HG02571 (cell line): Measurements from ENCODE around the gene LIX1.
"Not testable (repeated sequence)": the region's sequence is repeated elsewhere in the genome, so short reads cannot be mapped to it uniquely, and the experiment has no call there.

Experiments
- ATAC-seq: cut with Tn5 transposase; IDR thresholded peaks from one replicate; pipeline ENCODE4 v1.9.1; 2021; ENCODE audit warnings: mild to moderate bottlenecking, moderate library complexity; ENCODE audit not compliant: unreplicated experiment

Gene LIX1

DNA sequence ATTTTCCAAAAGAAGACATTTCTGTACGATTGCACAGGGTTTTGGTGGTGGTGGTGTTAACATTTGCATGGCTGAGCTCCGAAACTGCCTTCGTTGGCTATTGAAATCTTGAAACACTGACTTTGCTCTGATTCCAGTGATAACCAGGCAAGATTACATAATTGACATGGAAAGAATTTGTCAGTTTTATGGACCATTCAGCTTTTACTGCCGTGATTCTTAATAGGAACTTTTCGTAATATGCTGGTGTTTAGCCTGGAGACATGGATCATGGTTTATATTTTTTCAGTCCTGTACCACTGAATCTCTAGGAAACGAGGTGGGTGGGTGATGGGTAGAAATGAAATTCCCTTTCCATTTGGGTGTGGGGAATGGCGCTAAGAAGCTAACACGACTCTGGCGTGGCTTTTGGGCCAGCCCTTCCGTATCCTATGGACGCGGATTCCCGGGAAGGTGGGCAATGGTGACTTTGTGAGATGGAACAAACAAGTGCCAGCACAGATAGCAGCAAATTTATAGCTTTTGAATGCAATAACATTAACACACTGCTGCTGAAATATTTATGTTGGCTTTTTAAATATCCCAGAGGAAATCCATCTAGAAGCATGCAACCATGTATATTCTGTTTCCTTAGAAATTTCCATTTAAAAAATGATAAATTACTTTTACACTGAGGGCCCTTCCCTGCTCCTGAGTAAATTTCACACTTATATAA lies 36.8 kb downstream of the LIX1 start:
- no peak for ATAC-seq

DNA sequence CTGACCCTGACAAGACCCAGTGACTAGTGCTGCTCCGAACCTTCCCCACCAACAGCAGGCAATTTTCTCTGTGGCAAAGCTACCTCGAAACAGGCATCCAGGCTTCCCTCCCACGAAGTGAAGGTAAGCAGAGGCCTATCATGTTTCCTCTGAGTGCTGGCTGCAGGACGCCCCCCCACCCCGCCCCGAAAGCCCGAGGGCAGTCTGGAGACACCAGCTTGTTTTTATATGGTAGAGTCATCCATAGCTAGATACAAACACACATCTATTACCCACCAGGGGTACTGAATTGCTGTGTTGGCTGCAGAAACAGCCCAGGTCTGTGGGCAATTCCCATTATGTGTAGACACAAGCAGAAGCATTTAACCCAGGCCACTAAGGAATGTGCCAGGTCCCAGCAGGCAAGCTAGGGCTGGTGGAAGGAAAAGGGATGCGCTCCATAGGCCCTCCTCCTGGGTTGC lies 40.4 kb downstream of the LIX1 start:
- ATAC-seq, result no peak

DNA sequence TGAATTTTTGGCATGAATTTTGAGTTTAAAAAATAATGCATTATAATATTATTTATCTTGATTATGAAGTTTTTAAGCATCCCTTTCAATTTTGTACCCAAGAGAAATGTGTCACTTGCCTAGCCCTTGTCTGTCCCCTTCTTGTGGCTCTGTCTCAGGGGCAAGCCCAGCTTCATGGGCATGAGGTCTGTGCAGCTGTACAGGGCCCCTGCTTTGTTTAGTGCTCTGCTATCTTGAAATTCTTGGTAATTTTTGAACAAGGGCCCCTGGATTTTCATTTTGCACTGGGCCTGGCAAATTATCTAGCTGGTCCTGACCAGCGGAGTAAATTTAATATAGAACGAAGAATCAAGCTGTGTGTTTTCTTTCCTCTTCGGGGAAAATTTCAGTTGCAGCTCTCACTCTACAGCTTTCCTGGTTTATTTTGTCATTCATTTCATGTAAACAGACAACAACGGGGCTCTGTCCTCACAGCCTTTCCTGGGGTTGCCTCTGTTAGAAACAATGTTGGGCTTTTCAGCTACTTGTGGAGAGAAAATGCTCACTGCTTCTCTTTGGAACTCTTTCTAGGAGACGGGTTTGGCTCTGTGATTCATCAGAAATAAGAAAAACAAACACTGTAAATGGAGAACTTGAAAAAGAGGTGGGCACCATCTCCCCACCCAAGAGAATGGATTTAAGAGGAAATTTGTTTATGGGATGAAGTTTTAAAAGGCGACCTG lies 41.1 kb downstream of the LIX1 start:
- ATAC-seq, result no peak

DNA sequence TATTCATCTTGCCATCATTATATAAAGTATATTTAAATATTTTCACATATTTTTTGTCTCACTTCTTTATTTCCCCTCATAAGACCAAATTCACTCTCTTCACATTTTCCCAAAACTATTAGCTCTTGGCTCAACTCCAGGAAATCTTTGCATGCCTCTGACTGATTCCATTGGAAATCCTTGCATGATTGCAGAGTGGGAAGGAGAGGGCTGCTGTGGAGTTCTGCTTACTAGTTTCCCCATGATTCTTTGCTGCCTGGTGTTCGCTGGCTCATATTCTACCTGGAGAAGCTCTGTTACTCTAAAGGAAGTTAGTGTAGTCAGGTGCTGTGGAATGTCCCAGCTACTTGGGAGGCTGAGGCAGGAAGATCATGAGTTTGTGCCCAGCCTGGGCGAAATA lies 41.9 kb downstream of the LIX1 start:
- no peak for ATAC-seq

DNA sequence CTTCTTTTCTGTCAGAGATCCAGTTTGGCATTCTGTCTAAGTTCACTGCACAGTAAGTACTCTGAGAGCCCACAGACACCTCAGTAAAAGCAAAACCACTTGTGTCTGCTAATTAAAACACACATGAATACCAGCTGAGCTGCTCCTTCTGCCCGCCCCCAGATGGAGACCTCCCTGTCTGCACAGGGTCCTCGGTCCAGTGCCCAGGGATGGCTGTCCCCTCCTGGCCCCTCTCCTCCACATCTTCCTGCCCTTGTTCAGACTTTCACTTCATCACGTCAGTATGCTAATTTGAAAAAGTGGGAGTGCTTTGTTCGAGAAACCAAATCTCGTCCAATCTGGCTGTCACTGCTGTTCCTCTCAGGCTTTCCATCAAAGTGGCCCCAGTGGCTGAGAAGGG lies 43.5 kb downstream of the LIX1 start:
- ATAC-seq, result no peak

DNA sequence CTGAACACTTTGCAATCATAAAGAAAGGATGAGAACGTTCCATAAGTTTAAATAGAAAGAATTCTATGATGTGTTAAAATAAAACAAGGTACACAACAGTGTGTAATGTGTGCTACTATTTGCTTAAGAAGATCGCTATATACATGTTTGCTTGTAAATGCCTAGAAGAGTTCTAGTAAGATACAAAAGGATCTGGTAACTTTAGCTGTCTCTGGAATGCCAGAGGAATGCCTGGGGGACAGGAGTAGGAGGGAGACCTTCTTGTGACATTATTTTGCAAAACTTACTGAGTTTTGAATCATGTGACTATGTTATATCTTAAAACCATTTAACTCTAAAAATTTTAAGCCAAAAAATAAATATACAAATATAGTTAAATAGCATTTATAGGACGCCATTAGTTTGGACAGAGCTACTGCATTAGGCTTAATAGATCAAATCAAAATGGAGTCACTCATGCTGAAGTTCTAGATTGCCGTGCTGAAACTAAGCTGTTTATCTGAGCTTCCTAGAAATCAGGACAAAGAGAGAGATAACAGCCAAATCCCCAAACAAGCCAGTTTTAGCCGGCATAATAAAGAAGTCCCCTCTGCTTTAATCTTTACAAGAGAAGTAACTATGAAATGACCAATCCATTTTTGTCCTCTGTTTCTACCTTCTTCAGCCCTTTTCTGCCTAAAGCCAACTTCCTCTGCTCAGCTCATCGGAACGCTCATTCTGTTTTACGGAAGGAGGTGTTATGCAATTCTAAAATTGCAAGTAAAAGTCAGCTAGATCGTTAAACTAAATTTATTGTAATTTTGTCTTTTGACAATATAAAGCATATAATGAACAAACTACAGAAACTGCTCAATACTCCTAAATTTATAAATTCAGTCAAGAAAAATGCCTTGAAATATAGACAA lies 44.8 kb downstream of the LIX1 start:
- ATAC-seq, result no peak

DNA sequence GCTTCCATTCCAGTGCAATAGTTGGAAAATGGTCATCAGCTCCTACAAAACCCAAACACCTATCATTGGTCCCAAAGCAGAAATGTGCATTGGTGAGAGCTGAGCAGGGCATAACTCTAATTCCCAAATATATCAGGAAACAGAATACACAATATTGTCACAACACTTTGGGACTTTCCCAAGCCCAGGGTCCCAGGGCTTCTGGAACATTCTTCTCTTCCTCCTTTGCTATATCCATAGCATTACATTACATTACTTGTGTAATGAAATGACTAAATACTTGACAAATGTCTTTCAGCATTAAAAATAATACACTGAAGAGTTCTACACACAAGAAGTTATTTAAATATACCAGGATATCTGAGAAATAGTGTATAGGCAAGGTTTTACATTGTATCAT lies 45.6 kb downstream of the LIX1 start:
- ATAC-seq, result no peak

DNA sequence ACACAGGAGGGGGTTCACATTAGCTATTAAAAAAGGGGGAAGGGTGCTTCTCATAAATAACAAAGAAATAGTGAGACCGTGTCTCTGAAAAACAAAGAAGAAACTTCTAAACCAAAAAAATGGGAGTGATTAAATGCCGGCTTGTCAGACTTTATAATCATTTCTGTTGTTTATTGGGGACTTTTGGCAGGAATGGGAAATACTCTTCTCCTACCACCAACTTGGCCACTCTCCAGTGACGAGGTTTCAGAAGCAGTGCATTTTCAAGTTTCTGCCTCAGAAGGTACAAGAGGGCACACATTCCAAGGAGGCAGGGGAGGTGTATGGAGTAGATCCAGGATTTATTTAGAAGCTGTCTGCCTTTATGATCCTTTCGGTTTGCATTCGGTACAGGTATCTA lies 46.2 kb downstream of the LIX1 start:
- no peak for ATAC-seq

DNA sequence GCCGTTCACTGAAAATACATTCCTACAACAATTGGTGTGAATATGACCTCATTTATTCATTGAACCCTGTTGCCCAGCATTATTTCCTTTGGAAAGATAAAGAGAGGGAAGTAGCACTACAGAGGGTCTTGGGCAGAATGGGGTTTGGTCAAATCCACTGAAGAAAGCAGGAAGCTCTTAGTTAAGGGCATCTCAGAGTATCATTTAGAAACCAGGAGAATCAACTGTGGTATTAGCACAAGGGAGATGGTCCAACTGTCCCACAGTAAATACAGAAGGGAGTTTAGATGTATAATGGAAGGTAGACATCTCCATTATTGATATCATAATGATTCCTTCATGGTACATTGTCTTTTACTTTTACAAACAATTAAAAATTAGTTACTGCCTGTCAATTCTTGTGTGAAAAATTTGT lies 47.1 kb downstream of the LIX1 start:
- ATAC-seq, result peak; percentile 25

DNA sequence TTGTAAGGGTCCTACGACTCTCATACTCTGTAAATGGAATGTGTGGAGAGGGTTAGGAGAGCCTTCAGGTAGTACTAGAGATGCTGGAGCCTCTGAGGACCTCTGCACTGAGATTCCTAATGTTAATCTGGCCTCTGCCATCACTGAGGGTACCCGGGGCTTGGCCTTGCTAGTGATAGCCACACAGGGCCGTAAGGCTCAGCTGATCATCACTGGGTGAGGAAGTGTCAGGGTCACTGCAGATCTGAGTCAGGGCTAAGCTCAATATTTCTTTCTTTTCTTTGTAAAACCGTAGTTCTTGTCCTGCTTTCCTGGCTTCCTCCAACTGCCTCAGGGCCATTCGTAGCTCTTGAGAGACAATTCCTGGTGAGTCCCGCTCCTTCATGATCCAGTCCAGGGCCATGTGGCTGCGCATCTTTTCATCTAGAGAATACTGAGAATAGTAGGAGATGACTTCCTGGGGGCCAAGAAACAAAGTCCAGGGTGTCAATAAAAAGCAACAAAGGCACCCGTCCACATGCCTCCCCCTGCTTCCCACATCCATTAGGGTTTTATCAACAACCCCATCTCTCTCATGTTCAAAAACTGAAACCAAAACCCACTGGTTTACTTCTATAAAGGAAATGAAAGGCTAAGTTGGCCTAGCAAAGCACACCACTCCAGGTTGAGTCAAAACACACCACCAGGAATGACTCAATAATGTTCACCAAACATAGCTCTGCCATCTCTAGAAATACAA lies 47.7 kb downstream of the LIX1 start:
- peak; percentile 99 for ATAC-seq

DNA sequence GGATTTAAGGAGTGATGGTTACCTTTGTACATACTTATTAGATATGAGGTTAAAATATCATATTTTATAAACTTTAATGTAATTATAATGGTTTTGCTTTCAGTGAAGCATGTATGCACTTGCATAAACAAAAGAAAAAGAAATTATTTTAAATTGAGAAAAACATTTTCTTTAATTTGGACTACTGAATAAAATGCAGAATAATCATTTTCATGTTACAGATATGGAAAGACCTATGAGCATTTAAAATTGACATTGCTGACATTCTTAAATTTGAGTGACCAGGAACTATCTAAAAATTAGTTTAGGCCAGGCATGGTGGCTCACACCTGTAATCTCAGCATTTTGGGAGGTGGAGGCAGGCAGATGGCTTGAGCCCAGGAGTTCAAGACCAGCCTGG lies 49.2 kb downstream of the LIX1 start:
- ATAC-seq, result no peak

DNA sequence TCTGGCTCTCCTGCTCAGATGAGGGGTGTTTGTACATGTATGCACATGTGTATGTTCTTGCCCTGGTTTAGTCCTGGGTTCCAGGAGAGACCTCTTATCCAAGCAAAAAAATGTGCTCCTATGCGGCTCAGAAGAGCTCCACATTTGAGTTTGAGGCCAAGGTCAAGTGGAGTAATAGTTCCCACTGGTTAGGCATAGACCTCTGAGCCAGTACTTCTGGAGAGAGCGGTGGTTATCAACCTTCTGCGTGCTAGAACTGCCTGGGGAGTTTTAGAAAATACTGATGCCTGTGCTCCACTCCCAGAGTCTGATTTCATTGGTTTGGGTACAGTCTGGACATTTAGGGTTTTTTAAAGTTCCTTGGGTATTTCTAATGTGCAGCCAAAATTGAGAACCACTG lies 51.5 kb downstream of the LIX1 start:
- no peak for ATAC-seq

DNA sequence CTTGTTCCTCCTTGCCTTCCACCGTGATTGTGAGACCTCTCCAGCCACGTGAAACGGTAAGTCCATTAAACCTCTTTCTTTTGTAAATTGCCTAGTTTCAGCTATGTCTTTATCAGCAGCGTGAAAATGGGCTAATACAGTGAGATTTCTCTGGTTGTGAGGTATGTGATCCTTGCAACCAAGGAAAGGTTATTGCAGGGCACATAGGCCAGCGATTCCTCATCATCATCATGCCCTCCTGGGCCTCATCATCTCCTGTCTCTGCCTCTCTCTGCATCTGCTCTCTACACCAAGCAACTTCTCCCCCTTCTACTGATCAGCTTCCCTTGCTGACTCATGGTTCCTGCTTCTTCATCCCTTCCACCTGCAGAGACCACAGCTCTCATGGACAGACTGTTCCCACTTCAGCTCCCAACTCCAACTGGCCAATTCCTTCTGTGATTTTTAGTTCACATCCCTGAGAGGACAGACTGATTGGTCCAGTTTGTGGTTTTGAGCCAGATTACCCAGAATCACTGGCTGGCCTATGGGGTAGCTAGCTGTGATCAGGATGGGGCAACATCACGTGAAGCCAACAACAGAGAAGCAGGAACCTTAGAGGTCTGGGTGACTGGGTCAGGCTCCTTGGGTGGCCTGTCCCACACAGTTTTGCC lies 53.1 kb downstream of the LIX1 start:
- no peak for ATAC-seq

DNA sequence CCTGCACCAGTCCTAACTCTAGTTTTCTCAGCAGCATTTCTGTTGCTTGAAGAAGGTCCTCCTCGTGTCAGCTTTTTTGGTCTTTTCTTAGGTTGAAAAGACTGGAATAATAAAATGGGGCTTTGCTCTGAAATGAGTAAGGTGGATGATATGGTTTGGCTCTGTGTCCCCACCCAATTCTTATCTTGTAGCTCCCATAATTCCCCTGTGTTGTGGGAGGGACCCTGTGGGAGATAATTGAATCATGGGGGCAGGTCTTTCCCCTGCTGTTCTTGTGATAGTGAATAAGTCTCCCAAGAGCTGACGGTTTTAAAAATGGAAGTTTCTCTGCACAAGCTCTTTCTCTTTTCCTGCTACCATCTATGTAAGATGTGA lies 53.6 kb downstream of the LIX1 start:
- no peak for ATAC-seq

DNA sequence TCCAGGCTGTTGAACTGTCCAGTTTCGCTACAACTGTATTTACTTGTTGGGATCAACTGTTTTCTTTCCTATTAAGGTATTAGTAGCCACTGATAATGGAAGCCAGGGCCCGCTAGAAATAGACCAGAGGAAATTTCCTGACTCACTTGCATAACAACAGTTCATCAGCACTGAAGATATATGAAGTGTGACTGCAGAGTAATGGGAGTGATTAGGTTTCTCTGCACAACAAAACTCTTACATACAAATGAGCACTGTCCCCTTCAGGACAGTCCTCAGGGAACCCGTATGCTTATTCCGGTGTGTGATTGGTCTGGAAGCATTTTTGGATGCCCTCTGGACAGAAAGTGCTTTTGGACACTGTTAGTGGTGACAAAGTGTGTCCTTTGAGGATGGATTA lies 55.3 kb downstream of the LIX1 start:
- no peak for ATAC-seq

DNA sequence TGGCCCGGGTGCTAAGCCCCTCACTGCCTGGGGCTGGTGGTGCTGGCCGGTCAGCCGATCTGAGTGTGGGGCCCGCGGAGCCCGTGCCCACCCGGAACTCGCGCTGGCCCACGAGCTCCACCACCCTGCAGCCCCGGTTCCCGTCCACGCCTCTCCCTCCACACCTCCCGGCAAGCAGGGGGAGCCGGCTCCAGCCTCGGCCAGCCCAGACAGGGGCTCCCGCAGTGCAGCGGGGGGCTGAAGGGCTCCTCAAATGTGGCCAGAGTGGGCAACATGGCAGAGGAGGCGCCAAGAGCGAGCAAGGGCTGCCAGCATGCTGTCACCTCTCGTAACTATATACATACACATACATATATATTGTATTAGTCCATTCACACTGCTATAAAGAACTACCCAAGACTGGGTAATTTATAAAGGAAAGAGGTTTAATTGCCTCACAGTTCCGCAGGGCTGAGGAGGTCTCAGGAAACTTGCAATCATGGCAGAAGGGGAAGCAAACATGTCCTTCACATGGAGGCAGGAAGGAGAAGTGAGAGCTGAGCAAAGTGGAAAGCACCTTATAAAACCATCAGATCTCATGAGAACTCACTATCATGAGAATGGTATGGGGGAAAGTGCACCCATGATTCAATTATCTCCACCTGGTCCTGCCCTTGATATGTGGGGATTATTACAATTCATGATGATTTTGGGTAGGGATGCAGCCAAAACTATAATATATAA lies 56.8 kb downstream of the LIX1 start:
- no peak for ATAC-seq

DNA sequence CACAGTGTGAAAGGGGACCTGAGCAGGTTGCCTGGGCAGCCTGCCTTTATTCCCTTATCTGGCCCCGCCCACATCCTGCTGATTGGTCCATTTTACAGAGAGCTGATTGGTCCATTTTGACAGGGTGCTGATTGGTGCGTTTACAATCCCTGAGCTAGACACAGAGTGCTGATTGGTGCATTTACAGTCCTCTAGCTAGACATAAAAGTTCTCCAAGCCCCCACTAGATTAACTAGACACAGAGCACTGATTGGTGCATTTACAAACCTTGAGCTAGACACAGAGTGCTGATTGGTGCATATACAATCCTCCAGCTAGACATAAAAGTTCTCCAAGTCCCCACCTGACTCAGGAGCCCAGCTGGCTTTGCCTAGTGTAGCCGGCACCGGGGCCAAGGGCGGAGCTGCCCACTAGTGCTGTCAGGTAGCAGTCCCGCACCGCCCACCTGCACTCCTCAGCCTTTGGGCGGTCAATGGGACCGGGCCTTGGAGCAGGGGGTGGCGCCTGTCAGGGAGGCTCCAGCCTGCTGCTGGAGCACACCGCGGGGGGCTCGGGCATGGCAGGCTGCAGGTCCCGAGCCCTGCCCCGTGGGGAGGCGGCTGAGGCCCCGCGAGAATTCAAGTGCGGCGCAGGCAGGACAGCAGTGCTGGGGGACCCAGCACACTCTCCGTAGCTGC lies 57.5 kb downstream of the LIX1 start:
- ATAC-seq, result not testable (repeated sequence)

DNA sequence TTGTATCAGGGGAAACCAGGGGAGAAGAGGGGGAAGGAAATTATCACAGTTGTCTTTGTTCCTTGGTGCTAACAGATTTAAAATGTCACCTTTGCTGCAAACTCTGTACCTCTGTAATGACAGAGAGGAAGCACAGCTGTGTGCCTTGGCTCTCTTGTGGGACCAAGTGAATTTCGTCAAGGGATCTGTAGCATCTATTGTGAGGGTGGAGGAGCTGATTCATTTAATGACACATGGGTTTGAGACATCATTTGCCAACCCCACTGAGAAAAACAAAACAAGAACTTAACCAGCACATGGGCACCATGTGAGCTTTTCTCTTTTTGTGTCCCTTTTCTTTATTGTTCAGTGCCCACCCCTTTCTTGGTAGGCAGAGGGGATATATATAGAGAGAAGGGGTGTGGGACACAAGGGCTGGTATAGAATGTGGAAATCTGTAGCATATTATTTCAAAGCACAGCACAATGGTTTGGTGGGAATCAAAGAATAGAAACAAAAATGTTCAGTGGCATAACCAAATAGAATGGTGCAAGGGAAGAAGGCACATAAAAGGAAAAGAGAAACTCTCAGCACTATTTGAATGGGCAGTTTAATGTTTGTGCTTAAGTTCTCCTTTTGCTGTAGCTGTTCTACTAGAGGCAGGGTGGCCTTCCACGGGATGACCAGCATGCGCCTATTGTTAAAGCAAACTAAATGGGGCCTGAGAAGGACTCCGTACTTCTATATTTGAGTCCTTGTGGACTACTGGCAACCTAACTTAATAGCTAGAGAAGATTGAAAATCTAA lies 63.3 kb downstream of the LIX1 start:
- no peak for ATAC-seq
